DMS79 treated with DMSO at 0.1 percent for 48 hours (cell line): ENCODE results near the gene PCSK5.
"Not testable (repeated sequence)": the region's sequence is repeated elsewhere in the genome, so short reads cannot be mapped to it uniquely, and the experiment has no call there.

Source experiments
- DNase-seq: peaks from one replicate; lab custom pipeline; 2025; lab: John Stamatoyannopoulos, UW

PCSK5 gene

DNA sequence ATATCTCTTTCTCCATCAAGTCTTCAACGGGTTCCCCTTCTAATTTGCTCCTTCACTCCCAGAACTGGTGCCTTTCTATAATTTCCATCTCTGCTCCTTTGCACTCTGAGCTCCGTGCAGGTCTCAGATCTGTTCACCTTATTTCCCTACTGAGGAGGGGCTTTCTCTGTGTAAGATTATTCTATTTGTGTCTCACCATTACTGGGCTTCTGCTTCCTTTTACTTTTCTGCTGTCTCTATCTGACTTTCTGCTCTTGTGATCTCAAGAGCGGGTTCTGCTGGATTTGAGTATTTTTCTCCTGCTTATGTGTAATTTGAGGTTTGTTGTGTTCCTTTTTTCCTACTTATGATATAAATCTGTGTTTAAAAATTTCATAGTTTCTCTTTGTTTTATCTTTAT lies 117.5 kb downstream of the PCSK5 start:
- no peak for DNase-seq

DNA sequence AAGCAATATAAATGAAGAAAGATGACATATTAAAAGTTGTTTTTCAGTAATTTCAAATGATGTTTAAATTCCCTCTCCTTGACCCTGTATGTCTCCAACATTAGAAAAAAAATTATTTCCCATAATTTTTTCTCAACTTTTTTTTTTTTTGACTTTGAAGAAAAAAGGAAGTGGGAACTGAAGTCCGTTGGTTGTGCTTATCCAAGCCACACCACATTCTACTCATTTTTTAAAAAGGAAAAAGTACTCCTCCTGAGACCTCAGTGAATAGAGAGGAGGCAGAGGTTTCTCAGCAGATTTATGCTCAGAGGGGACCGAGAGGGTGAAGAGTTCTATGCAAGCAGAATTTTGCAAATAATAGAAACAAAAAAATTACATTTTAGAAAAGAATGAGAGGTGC lies 123.3 kb downstream of the PCSK5 start:
- no peak for DNase-seq

DNA sequence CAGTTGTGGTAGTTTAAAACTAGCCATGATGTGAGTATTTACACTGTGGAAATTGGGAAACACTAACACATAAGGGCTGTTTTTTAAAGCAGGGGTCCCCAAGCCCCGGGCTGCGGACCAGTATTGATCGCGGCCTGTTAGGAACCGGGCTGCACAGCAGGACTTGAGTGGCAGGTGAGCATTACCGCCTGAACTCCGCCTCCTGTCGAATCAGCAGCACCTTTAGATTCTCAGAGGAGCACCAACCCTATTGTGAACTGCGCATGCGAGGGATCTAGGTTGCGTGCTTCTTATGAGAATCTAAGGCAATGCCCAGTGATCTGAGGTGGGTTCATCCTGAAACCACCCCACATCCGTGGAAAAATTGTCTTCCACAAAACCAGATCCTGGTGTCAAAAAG lies 127.8 kb downstream of the PCSK5 start:
- DNase-seq = no peak

DNA sequence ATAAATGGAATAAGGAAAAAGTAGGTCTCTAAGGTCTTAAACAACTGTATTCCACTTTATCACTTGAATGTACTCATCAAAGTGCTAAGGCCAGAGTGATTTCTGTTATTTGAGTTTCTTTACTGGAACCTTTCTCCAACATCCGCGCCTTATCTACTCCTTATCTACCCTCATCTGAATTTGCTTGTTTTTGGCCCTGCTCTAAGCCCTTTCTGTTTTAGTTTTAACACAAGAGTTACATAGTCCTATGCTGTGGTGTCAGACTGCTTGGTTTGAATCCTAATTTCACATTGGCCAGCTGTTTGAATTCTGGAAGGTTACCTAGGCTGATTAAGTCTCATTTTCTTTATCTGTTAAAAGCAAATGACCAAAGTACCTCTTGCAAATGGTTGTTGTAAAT lies 128.3 kb downstream of the PCSK5 start:
- DNase-seq = no peak

DNA sequence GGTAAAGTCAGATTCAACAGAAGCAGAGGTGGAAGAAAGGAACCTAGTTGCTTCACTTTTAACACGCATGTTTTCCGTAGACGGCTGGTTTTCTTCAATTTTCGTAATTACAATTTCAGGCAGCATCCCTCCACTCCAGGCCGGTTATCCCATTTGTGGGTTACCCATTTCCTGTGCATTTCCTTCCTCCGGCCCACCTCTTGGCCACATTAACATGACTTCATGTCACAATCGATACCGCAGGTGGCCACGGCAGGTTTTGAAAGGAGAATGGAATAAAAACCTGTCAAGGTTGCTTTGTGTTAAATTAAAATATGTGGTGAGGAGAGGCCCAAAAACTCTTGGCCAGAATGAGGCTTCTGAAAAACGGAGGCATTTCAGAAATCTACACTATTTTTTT lies 130.2 kb downstream of the PCSK5 start:
- DNase-seq = no peak

DNA sequence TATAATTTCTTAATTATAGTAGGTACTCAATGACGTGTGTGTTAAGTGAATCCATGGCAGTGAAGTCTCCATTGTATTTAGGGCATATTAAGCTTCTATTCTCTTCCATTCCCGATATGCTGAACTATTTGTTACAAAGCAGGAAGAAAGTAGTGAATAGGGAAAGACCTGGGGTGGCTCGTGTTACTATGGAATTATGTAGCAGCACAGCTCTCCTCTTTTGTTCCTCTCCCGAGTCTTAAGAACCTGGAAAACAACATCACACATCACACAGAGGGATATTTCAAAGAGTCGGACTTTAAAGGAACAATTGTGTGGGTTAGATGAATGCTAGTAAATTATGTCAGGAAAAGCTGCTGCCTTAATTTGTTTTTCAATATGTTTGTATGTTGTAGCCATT lies 131.8 kb downstream of the PCSK5 start:
- DNase-seq = no peak

DNA sequence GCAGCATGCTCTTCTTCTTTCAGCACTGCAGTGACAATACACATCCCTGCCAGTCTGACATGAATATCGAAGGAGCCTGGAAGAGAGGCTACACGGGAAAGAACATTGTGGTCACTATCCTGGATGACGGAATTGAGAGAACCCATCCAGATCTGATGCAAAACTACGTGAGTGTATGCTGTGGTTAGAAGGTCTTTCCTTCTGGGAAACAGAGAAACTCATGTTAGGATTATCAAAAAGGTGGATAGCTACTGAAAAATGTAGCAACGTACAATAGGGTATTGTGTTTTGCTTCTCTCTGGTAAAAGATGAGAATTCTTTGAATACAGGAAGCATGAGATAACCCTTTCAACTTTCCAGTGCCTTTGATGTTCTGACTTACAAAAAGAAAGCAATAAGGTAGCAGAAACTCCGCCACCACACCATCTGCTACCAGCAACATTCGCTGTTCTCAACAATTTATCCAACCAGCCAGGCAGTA lies 133.3 kb downstream of the PCSK5 start:
- no peak for DNase-seq

DNA sequence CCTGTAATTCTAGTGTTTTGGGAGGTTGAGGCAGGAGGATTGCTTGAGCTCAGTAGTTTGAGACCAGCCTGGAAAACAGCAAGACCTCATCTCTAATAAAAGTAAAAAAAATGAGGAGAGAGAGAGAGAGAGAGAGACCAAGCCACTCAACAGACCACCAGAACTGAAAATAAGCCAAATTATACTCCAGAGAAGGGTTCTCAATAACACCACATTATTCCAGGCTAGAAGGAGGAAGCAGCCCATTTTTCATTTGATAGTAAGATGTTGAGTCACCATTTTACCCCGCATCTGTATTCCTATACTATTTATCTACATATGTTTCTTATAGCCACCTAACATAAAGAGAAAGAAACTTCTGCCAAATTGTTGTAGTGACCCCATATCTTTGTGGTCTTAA lies 134.8 kb downstream of the PCSK5 start:
- no peak for DNase-seq

DNA sequence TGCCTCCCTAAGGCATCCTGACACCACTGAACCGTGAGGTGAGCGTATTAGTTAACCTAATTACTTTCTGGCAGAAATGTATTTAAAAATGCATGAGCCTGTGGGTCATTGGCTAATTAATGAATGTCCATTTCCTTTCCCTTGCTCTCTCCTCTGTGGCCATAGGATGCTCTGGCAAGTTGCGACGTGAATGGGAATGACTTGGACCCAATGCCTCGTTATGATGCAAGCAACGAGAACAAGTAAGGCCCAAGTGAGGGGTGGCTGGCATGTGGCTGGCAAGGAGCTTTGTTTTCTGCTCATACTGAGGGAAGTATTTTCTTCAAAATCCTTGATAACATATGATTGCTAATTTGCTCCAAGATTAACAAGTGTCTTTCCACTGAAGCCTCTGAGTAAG lies 136.3 kb downstream of the PCSK5 start:
- no peak for DNase-seq

DNA sequence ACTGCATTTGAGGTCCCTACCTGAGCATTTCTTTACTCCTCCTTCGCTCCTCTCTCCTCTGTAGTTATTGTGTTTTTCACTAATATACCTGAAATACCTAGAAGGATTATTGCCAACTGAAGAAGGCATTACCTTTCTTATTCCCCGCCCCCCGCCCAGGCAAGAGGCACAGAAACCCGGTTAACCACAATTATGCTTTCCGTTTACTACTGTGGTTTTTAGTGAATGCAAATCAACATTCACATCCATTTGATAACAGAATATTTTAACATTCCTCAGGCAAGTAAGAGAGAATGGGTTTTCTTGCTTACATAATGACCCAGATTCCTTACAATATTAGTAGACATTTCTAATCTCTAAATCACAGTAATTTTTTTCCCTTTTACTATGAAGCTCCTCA lies 136.9 kb downstream of the PCSK5 start:
- DNase-seq = no peak

DNA sequence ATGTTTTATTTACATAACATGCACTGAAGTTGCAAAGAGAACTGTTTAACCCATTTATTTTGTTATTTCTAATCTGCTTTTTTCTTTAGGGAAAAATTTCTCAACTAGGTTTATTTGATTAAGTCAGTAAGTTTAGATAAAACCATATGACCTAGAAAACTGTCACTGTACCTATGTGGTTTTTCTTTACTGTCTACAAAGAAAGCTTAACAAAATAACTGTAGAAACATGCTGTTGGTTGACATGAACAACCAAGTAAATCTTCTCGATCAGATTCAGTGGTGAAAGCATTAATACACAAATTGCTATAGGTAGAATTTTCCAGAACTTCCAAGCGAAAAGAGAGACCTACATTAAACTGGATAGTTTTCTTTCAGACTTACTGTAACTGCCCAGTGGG lies 137.4 kb downstream of the PCSK5 start:
- no peak for DNase-seq

DNA sequence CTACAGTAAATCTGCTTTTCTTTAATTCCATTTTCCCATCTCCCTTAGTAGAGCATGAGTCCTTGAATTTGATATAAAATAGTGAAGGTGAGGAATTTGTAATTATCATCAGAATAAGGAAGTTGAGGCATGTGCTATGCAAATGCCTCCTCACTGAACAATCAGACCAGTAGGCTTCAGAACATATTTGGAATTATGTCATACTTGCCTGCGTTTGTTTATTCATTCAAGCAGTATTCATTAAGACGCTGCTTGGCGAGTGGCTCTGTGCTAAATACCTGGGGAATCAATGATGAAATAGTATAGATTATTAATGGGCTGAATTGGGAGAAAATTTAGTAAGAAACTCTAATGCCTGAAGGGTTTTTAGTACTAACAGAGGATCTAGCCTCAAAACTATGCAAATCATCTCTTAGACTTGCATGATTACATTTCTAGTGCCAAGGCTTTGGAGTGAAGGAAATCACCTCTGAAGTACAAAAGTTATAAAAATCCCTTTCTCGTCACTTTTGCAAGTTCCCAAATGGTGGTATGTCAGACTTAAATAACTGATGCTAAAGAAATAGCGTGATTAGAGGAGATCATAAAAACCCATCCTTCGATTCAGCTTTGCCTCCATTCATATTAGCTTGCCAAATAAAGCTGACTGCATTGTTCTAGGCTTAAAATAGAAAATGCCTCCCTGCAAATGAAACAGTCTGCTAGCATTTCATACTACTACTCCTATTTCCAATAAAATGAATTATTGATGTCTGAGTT lies 141.7 kb downstream of the PCSK5 start:
- DNase-seq = no peak

DNA sequence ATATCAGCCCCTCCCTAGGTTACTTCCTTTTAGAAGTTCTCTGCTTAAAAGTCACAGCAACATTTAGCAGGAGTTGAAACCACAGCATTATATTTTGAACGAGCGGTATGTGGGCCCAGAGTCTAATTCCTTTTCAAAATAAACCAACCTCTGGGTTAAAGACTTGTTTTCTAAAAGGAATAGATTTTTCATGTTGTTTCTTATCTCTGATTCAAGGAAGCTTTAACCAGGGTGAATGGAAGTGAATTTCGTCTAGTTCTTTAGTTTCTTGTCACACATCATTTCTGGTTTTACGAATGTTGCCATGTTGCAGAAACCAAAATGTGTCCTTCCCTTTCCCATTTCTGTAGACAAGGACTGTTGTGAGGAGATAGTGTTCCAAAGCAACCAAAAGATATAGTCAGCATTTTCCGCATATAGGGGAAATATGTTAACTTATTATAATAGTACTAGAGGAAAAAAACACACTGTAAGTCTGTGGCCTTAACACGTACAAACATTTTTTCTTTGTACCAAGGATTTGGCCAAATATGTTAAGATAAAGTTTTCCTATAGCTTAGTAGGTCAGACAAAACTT lies 142.4 kb downstream of the PCSK5 start:
- no peak for DNase-seq

DNA sequence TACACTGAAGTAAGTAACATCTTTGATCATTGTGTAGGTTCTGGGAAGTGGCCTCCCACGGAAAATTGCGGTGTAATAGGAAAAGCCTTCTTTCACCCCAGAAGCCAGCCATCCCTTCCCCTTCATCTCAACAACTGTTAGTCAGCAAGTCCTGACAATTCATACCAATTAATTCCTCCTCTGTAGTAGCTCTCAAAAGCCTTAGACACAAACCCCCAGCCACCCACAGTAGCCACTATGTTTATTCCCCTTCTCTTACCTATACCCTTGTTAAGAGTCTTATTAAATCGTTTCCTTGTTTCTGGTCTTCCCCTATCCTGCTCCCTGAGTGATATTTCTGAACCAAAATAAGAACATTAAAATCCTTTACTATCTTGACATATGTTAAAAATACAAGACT lies 143.6 kb downstream of the PCSK5 start:
- DNase-seq = no peak

DNA sequence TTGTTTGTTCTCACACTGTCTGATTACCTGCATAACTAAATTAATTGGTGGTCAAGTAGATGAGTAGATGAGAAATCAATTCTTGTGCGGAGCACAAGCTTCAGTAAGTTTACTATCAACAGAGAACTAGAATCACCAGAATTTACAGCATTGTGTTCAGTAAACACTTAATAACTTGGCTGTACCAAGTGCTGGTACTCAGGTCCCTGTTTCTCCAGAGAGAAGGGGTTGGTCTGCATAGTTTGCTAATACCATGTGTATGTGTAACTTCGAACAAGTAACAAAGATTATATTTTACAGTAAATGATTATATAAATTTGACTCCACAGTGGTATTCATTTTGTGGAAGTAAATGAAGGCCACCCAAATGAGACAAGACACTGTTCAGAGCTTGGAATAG lies 146.3 kb downstream of the PCSK5 start:
- no peak for DNase-seq

DNA sequence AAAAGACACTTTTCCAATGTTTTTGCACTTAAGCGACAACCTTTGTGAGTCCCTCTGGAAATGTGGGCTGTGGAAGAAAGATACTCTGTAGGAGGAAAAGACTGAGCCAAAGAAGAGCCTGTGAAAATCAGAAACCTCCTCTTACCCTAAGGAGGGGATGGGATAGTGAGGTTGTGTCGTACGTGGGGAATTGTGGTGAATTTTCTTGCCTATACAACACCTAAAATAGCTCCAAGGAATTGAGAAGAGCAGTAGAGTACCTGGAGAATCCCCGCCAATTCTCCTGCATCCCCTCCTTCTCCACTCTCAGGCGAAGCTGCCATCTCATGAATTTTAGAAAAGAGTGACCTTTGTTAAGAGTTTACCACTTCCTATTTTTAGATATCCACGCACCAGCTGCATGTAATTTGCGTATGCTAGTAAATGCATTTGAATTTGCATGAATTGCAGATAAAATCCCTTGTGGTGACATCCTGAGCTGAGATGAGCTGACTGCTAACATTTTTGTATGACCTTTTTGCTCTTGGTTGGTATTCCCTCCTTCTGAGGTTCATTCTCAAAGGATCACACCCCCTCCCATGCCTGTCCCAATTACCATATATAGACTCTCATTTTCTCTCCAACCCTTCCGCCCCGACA lies 147.2 kb downstream of the PCSK5 start:
- DNase-seq = no peak

DNA sequence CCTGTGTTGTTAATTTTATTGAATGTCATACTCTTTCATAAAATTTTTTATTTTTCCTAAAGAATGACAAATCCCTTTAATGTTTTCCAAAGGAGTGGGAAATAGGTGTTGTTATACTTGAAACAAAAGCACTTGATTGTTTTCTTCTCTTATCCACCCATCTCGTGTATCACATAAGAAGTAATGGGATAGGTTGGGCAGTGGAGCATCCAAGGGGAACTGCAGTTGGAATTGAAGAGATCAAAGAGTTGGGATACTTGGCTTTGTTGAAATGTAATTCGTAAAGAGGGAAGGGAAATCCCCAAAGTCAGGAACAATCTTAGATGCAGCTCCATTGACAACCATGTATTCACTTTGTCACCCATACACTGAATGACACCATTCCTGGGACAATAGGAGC lies 148.0 kb downstream of the PCSK5 start:
- DNase-seq = no peak

DNA sequence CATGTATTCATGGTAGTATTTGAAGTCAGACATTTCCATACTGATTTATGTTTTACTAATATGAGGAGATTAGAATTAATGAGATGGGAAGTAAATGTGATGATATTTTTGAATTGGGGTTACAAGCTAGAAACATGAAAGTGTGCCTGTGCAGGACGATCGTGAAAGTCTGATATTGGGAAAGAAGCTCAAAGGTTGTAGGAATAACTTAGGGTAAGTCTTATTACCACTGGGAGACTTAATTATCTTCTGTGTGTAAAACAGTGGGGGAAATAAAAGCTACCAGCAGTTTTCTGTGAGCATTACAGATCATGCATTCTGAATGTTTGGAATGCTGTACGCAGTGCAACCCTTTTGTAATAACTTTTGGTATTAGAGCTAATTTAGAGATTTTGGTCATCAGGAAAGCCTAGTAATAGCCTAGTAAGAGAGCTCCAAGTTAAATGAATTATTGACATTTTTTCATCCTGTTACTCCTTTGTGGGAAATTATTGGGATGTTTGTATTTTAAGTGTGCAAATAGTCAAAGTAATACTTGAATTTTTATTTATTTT lies 153.9 kb downstream of the PCSK5 start:
- DNase-seq = no peak

DNA sequence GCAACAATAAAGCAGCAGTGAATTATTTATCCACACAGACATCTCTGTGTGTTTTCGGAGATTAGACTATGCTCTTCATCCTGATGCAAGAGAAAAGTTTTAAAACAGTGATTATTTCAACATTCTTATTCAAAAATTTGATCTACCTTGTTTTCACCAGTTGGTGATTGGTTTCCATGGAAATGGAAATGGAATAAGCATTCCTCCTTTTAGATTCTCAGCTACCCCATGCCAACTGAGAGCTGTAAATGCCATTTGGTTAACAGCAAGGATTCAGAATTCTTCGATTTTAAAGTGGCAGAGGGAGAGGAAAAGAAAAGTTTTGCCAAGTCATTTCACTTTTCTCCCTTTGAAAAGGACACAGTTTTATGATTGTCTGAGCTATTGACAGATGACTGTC lies 154.7 kb downstream of the PCSK5 start:
- no peak for DNase-seq

DNA sequence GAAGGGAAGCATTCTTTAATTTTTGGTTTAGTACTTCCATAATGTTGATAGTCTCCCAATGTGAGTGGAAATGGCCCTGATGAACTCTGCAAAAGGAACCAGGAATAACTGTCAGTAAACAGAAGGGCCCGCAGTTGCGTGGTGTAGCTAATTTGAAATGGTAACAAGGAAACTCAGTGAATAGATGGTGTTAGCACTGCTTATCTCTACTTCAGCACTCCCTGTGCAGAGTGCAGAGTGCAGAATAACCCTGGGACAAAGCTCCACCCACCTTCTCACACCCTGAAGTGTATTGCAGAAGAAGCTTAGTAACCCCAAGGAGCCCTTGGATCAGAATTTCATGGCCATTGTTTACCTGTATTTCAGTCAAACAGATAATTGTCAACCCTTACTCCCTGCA lies 158.9 kb downstream of the PCSK5 start:
- DNase-seq = no peak

DNA sequence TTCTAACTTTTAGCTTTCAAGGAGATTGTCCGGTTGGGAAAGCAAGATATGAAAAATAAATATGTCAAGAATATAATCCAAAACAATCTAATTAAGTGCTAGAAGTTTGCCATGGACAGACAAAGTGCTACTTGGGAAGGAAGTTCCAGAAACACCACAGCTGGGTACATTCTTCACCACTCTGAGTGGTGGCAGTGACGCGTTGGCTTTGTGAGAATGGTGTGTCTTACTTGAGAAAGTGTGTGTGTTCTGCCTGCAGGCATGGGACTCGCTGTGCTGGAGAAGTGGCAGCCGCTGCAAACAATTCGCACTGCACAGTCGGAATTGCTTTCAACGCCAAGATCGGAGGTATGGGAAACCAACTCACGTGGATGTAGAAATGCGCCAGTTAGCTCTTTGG lies 177.2 kb downstream of the PCSK5 start:
- no peak for DNase-seq

DNA sequence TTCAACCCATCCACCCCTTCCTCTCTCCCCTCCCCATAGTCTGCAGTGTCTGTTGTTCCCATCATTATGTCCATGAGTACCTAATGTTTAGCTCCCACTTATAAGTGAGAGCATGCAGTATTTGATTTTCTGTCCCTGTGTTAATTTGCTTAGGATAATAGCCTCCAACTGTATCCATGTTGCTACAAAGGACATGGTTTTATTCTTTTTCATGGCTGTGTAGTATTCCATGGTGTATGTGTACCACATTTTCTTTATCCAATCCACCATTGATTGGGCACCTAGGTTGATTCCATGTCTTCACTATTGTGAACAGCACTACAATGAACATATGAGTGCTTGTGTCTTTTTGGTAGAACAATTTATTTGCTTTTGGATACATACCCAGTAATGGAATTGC lies 187.1 kb downstream of the PCSK5 start:
- no peak for DNase-seq

DNA sequence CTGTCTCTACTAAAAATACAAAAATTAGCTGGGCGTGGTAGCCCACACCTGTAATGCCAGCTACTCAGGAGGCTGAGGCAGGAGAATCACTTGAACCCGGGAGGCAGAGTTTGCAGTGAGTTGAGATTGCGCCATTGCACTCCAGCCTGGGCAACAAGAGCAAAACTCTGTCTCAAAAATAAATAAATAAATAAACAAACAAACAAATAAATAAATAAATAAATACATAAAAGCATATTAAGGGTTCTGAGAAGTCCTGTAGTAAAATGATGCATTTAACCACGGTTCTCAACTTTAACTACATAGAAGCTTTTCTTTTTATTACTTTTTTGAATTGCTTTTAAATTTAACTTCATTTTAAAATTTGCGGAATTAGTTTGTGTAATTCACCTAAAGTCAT lies 190.8 kb downstream of the PCSK5 start:
- DNase-seq = not testable (repeated sequence)
